ENCODE data around the gene TRIM7.
"Not testable (repeated sequence)": the region's sequence is repeated elsewhere in the genome, so short reads cannot be mapped to it uniquely, and the experiment has no call there.

Gene TRIM7

DNA sequence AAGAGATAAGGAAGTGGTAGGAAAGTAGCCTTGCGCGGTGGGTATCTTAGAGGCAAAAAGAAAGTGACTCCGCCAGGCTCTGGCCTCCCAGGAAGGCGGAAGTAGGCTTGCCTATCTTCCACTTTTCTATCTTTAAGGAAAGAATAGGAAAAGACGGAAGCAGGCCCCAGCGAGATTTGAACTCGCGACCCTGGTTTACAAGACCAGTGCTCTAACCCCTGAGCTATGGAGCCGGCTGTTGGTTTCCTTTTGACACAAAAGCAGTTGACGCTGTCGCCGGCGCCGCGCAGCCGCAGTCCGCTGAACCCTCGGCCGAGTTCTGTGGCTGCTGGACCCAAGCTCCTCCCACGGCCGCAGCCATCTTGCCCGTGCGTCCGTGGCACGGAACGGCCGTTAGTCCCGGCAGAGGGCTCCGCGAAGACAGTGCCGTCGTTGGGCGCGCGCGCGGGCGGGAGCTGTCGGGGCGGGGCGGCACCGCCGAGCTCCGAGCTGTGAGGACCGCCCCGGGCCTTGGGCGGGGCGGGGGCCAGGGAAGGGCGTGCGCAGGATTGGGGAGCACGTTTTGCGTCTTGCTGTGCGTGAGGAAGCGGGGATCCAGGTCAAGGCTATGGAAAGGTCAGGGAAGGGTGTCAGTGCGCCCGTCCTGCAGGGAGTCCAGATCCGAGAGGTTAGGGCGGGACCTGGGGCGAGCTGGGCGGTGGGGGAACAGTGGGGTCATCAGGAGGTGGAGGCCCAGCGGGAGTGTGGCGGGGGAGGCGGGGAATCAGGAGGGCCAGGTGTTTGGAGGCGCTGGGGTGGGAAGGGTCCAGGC lies 13.3 kb downstream of the TRIM7 start:
- peak; percentile 98 for DNase-seq

DNA sequence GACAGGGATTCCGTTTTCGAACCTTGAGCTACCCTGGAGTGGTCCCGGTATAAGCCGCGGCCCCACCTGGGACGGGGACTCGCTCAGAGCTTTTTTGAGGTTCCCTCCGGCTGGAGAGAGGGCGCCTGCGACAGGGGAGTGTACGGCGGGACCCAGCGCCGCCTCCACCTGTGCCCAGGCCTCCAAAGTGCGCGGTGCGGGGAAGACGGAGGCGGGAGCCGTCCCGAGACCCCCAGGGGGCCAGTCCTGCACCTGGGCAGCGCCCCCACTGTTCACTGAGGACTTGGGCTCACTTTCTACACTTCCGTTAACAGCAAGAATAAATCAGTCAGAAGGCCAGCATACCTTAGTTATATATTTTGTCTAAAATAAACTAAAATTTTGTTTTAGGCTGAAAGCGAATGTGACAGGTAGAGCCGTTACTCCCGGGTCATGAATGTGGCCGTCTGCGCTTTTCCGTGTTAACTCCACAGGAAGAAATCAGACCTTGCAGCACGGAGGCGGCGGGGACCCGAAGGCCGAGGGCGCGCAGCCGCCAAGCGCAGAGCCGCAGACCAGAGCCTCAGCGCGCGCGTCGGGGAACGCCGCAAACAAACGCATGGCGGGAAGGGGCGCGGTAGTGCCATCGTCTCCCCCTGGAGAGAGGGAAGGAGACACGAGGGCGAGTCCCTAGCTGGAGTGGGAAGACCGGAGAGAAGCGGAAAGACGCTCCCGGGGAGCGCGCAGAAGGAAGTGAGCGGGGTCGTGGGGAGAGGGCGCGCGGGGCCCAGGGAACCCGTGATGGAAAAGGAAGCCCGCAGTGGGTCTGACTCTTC lies 14.1 kb downstream of the TRIM7 start:
- DNase-seq: peak; percentile 49 to 60

DNA sequence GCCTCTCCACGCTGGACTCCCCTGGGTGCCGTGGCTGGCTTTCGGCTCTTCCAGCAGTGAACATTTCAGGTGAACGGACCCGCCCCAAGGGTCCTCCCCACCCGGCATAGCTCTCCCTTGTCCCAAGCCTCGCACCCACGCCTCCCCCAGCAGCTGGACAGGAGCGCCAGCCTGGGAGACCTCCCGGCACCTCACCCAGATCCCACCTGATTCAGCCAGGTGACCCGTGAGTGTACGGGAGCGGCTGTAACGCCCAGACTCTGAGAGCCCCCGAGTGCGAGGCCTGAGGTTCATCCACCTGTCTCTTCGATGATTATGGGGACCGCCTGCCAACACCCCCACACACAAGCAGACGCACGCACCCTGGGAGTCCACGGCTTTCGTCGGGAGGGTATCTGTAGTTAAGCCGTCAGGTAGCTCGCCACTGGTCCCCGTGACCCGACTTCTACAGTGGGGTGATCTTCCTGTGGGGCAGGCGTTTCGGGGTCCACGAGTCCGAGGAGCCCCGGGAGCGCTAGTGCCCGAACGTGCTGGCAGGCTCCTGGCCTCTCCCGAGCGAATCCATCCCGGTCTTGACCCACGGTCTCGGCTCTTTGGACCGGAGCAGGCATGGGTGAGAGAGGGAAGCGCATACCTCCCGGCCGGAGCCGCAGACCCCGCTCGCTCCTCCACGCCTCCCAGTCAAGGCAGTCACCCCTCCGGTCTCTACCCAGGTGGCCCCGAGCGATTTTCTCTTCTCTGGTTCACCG lies 14.9 kb downstream of the TRIM7 start:
- peak; percentile 33 to 49 for DNase-seq

DNA sequence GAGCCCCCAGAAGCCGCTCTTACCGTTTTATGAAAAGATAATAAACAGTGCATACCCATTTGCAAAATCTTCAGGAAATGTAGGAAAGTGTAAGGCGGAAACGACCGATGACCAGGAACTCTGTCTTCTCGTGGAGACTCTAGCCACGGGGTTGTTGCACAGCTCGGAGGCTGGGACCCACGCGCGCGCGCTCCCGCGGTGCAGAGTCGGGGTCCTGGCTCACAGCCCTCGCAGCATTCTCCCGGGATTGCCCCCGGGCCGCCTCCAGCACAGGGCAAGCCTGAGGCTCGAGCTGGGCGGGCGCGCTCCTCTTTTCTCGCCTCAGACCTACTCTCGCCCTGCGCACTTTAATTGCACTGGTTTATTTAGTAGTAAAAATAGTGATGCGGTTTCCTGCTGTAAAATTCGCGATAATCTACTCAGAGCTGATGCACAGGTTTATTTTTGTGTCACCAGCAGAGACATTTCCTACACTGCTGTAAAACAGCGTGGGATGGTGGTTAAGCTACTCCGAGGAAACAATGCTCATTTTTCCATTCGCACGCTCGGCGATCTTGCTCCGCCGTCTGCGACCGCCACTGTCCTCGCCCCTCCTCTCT lies 15.5 kb downstream of the TRIM7 start:
- peak; percentile 58 to 84 for DNase-seq

DNA sequence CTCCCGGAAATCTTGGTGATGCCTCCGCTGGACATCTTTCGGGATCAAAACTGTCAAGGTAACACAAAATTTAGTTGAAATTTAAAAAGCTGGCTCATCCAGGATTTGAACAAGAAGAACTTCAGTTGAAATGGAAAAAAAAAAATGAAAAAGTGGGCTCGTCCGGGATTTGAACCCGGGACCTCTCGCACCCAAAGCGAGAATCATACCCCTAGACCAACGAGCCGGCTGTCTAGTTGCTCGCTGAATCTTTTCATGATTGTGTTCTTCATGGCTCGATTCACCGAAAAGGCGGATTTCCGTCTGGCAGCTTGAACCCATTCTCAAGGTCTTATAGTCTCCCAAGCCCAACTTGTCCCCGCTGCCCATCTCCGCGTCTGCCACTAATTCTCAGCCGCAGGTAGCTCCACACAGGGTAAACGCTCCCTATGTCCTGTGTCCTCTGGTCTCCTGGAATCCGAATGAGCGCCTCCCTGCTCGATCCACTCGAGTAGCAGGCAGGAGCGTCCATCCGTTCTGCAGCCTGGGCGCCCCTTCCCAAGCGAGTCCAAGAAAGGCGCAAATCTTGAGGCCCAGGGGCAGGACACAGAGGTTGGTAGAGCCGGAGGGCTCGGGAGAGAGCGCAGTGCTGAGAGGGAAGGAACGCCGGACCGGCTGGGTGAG lies 16.2 kb downstream of the TRIM7 start:
- peak; percentile 85 to 88 for DNase-seq

DNA sequence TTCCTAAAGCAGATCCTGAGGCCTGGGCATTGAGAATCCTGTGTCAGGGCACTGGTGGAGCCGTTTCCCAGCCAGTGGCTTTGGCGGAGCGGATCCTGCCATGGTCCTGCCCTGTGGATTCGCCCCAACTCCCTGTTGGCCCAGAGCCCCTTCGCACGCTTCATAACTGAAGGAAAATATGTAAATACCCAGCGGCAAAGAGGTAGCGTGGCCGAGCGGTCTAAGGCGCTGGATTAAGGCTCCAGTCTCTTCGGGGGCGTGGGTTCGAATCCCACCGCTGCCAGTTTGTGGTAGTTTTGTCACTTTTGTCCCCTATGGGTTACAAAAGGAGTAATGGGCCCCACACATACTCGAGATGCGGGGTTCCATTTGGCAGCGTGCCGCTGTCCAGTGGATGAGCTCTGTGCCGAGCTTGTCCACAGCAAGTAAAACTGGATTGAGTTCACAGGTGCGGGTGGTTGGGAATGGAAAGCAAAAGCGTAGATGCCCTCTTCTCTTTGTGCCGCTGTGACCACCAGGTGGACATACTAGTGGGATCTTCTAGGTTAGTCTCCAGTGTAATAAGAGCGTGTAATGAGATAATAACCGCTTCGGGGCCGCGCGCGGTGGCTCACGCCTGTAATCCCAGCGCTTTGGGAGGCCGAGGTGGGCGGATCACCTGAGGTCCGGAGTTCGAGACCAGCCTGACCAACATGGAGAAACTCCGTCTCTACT lies 17.3 kb downstream of the TRIM7 start:
- DNase-seq: peak; percentile 67 to 72

DNA sequence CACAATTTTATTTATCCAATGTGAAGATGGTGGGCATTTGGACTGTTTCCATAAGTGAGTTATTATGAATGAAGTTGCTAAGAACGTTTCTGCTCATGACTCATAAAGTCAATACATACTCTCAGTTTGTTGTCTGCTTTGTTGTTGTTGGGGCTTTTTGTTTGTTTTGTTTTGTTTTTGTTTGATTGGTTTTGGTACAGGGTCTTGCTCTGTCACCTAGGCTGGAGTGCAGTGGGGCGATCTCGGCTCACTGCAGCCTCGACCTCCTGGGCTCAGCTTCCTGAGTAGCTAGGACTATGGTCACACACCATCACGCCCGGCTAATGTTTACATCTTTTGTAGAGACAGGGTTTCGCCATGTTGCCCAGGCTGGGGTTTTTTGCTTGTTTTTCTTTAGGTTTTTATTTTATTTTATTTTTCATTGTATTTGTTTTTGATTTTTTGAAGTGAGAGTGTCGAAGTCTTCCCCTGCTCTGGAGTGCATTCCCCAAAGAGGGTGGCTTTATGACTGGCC lies 18.0 kb downstream of the TRIM7 start:
- DNase-seq: no peak

DNA sequence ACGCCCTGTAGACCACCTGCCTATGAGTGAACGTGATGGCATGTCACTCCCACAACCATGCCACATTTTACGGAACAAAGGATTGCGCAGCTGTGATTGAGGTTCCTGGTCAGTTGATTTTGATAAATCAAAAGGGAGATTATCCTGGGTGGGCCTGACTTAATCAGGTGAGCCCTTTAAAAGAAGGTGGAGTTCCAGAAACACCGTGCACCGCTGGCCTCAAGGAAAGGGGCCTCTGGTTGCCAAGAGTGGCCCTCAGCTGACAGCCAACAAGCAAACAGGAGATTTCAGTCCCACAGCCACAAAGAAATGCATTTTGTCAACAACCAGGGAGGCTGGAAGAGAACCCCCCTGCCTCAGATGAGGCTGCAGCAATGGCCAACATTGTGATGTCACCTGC lies 19.0 kb downstream of the TRIM7 start:
- no peak for DNase-seq

DNA sequence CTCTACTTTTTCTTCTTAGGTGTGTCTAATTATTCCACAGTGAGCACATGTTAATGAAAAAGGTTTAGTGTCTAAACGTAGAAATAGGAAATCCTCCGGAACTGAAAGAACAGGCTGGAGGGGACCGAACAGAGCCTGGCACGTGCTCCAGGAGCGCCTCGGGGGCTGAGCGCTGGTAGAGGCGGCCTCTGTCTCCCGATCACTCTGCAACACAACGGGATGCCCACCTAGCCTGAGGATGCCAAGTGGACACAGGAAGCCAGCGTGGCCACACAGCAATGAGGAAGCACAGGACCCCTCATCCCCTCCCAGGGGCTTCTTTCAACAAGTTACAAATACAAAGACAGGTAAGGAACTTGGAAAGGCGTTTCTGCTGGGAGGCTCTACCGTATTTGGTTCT lies 19.4 kb downstream of the TRIM7 start:
- no peak for DNase-seq

DNA sequence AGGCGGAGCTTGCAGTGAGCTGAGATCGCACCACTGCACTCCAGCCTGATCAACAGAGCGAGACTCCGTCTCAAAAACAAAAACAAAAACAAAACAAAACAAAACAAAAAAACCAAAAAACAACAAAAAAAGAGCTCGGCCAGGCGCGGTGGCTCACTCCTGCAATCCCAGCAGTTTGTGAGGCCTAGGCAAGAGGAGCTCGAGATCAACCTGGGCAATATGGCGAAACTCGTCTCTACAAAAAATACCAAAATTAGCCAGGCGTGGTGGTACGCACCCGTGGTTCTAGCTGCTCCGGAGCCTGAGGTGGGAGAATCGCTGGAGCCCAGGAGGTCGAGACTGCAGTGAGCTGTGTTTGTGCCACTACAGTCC lies 20.2 kb downstream of the TRIM7 start:
- no peak for DNase-seq

DNA sequence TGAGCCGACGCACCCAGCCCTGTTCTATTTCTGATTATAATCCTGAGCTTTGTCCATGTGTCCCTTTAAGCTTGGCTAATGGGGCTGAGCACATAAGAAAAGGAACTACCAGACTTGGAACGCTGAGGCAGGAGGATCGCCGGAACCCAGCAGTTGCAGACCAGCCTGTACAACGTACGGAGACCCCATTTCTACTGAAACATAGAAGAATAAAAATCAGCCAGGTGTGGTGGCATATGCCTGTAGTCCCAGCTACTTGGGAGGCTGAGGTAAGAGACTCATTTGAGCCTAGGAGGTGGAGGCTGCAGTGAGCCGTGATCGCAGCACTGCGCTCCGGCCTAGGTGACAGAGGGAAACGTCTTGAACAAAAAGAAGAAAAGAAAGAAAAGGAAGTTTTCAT lies 22.3 kb downstream of the TRIM7 start:
- no peak for DNase-seq

DNA sequence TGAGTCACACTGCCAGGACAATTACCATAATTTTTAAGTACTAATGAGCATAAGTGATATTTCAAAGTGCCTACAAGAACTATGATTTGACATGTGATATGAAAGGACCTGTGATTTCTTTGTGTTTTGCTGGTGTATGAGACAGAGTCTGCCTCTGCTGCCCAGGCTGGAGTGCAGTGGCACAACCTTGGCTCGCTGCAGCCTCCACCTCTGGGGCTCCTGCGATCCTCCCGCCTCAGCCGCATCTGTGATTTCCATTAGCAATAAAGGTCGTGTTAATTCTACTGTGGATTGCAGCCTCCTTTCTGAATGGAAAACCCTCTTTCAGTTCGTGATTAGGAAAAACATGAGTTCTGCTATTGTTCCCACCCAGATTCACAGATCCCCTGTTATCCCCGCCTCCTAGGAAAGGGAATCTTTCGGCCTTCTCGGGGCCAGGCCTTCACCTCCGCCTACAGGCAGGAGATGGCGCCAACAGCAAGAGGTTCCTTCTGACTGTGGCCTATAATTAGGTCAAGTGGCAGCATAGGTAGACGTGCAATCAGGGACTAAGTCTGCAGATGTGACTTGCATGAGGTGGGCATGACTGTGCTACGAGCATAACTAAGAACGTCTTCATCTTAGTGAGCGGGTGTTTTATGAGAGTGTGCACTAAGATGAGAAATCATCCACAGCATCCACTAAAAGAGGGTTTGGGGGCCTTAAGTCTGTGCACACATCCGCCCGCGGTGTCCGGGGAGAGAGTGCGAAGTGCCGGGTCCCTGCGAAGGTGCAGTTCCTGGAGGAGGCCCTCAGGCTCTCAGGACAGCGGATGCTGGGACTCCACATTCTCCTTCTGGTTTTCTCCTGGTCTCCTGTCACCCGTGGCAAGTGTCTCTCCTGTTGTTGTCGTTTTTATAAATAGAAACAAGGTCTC lies 23.1 kb downstream of the TRIM7 start:
- peak; percentile 80 to 81 for DNase-seq

DNA sequence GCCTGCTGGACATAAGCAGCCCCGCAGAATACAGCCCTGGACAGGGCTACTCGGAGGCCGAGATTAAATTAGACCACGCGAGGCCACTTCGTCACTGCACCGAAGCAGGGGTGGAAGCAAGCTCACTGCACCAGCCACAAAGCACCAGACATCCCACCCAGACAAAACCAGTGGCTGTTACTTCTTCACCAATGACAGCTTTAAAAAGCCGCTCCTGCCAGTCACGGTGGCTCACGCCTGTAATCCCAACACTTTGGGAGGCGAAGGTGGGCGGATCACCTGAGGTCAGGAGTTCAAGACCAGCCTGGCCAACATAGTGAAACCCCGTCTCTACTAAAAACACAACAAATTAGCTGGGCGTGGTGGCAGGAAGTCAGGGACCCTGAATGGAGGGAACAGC lies 27.4 kb downstream of the TRIM7 start:
- DNase-seq: not testable (repeated sequence)

DNA sequence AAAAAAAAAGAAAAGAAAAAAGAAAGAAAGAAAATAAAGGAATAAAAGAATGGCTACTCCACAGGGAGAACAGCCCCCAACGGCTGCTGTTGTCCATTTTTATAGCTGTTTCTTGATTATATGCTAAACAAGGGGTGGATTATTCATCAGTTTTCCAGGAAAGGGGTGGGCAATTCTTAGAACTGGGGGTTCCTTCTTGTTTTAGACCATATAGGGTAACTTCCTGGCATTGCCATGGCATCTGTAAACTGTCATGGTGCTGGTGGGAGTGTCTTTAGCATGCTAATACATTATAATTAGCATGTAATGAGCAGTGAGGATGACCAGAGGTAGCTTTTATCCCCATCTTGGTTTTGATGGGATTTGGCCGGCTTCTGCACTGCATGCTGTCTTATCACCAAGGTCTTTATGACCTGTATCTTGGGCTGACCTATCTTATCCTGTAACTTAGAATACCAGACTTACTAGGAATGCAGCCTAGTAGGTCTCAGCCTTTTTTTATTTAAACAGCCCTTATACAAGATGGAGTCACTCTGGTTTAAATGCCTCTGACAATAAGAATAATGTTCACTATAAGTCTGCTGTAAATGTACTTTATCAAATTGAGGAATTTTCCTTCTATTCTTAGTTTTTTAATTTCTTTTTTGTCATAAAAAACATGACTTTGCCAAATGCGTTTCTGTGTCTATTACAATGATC lies 28.6 kb downstream of the TRIM7 start:
- DNase-seq: no peak

DNA sequence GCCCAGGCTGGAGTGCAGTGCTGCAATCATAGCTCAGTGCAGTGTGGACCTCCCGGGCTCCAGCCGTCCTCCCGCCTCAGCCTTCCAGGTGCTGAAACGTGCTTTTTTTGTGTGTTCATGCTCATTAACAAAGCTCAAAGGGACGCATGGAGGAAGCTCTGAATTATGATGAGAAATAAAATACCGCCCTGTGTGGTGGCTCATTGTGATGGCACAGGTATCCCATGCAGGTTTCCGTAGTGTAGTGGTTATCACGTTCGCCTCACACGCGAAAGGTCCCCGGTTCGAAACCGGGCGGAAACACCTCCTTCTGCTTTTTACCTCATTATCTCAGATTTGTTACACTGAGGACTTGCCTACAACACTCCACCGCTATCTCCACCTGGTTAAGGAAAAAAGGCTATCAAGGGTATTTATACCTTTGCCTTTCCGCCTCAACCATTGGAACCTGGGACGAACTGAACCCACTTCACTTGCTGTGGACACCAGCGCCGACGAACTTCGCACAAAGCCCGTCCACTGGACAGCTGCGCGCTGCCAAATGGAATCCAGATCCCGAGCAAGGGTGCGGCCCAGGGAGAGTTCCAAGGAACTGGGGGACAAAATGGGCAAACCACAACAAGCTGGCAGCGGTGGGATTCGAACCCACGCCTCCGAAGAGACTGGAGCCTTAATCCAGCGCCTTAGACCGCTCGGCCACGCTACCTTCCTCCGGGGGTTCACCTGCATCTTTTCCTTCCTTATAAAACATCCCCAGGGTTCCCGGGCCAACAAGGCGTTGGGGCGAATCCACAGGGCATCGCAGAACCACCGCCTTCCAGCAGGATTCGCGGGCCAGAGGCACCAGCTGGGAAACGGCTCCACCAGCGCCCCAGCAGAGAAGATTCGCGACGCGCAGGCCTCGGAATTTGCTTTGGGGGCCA lies 31.3 kb downstream of the TRIM7 start:
- DNase-seq: peak; percentile 67 to 70

DNA sequence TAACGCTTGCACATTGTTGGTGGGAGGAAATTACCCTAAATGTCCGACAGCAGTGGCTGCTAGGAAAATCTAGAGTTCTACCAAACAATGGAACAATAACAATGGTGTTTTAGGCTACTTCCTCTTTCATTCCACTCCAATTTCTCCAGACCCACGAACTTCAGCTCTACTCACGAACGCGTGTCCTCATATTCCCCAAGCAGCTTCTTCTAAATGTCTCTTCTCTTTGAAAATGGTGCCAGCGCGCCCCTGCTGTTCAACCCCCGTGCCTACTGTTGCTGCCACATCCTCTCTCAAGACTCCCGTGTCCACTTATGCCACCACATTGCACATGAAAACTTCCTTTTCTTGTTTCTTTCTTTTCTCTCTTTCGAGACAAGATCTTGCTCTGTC lies 32.0 kb downstream of the TRIM7 start:
- peak in 1 of 2 donors; percentile 55 for DNase-seq

DNA sequence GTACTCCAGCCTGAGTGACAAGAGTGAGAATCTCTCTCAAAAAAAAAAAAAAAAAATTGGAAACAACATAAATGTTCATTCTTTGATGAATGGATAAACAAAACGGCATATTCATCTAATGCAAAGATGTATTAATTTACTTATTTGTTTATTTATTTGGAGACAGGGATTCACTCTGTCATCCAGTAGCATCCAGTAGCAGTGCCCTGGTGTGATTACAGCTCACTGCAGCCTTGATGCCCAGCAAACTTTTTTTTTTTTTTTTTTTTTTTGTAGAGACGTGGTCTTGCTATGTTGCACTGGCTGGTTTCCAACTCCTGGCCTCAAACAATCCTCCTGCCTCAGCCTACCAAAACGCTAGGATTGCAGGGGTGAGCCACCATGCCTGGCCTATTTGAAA lies 33.2 kb downstream of the TRIM7 start:
- DNase-seq: no peak

DNA sequence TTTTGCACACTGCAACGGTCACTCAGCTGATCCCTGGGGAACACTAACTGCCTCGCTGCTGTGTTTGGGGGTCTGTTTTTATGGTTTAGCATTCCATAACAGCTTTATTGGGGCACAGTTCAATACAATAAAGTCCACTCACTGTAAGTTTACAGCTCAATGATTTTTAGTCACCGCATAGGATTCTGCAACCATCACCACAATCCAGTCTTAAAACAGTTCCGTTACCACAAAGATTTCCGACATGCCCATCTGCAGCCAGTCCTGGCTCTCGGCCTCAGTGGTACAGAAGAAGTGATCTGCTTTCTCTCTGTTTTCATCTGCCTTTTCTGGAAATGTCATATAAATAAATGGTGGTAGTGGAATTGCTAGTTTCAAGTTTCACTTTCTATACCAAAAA lies 34.0 kb downstream of the TRIM7 start:
- DNase-seq: no peak

All from CD4-positive, alpha-beta T cell treated with Interleukin-4 for 1 hour (primary cell).